Astrocyte of the cerebellum (primary cell): Measurements from ENCODE around the gene POLR2I.

Experiments
- DNase-seq: peaks from one replicate; pipeline ENCODE4 v3.0.0-alpha.2; 2011; ENCODE audit warnings: low read depth
- H3K4me3 ChIP-seq: 2 replicates; pipeline ENCODE4 v1.5.1; 2011; ENCODE audit warnings: mild to moderate bottlenecking, low read depth, low read length, moderate library complexity
- CTCF ChIP-seq: IDR thresholded peaks from 2 replicates; pipeline ENCODE4 v1.5.1; 2012; ENCODE audit warnings: low read length, low read depth, moderate library complexity, mild to moderate bottlenecking; ENCODE audit errors: missing control alignments
- in situ Hi-C: cut with HindIII; loops from 2 replicates; pipeline ENCODE4 v1.10.0; 2017; ENCODE audit warnings: low sequenced_read_pairs

The POLR2I gene

DNA sequence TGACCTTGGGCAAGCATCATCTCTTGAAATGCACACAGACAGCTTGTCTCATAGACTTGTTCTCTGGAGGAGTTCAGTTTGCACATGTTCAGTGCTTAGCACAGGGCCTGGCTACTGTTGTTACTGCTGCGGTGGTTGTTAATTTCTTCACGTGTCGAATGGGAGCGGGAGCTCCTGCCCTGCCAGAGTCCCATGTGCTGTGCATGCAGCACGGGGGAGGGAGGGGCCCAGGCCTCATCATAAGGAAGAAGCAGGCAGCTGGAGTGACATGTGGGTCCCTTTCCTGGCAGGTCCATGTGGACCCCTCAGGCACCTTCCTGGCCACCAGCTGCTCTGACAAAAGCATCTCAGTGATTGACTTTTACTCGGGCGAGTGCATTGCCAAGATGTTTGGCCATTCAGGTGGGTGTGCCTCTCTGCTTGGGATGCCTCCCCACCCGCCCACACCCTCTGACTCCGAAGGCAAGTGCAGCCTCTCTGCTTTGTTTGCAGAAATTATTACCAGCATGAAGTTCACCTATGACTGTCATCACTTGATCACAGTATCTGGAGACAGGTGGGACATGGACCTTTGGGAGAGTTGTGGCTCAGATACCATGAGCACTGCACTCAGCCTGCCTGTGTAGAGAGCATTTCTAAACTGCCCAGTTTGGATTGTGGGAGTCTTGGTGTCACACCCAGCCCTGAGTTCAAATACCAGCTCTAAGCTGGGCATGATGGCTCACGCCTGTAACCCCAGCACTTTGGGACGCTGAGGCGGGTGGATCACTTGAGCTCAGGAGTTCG is 23.6 kb downstream of the POLR2I start:
- in situ Hi-C loops, result no loop called here
- H3K4me3 ChIP-seq, result no peak overlapping the region
- no peak for TF ChIP-seq CTCF
- DNase-seq, result no peak

DNA sequence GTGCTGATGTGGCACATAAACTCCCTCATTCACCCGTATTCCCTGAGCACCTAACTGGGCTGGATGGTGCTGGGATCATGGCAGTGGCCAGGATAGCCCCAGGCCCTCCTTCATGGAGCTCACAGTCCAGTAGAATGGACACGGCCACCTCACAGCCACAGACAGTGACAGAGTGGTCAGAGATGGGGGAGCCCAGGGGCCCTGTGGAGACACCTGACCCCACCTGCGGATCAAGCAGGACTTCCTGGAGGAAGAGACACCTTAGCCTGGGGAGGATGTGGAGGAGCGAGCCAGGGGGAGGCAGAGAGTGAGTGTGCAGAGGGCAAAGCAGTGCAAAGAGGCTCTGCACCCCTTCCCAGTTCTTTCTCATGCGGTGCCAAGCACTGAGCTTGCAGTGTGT is 24.8 kb downstream of the POLR2I start:
- no peak for TF ChIP-seq CTCF
- in situ Hi-C loops, result no loop called here
- no peak for DNase-seq
- no peak overlapping the region for H3K4me3 ChIP-seq

- TF ChIP-seq CTCF, result no peak
- in situ Hi-C loops, result no loop called here
- no peak for DNase-seq
- no peak overlapping the region for H3K4me3 ChIP-seq
These were observed 28.3 kb downstream of the POLR2I start for GRCh38 chr19:36086326-36086725.

DNA sequence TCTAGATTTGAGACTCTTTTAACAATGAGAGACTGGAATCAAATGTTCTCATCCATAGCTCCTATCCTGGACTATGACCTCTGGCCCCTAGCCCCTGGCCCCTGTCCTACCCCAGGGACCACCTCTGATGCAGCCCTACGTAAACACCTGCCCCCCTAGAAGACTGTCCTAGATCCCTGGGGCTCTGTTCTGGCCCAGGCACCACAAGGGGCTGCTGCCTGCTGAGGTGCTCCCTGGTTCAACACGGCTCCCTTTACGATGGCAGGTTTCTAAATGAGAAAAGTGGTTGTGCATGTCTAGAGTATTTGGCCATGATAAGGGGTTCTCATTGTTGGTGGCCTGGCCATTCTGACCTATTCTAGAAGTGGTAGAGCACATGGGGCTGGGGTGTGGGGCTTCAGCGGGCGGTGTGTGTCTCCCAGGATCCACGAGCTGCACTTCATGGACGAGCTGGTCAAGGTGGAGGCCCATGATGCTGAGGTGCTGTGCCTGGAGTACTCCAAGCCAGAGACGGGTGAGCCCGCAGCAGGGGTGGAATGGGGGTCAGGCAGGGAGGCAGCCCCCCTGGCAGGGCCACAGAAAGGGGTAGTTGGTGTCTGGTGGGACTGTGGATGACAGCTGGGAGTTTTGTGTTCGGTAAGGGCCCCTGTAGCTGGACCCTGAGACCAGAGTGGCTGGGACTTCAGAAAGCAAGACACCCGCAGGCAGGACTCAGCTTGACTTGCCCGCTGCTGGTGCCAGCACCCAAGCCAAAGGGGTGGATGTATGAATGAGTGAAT is 30.3 kb downstream of the POLR2I start:
- no peak for TF ChIP-seq CTCF
- H3K4me3 ChIP-seq, result no peak overlapping the region
- DNase-seq, result no peak
- in situ Hi-C loops, result no loop called here

- TF ChIP-seq CTCF, result no peak
- no peak for DNase-seq
- in situ Hi-C loops, result no loop called here
- no peak overlapping the region for H3K4me3 ChIP-seq
These were observed 31.8 kb downstream of the POLR2I start for GRCh38 chr19:36082916-36083315.

- H3K4me3 ChIP-seq, result no peak overlapping the region
- no peak for TF ChIP-seq CTCF
- DNase-seq, result no peak
- in situ Hi-C loops, result no loop called here
These were observed 32.8 kb downstream of the POLR2I start for GRCh38 chr19:36081894-36082293.
